ENCODE data around the gene ULK4. TPM values are rescaled to one million over a fixed set of nuclear protein-coding genes. Genes with fewer than 3 reads are reported as not detected.

ULK4 gene
- total and polyA plus RNA-seq, 10 donors = 2.0 to 33.3 (median 12.9) TPM

GRCh38 chr3:41345788-41346187 is 616.1 kb downstream of the ULK4 start:
- no peak for DNase-seq
- TF ChIP-seq POLR2A (IDR thresholded peaks at IDR 0.05) = no peak
- no peak for TF ChIP-seq CTCF (IDR thresholded peaks at IDR 0.05 in 8 of 11, conservative IDR thresholded peaks at IDR 0.05 in 3 of 11)
- no peak for TF ChIP-seq POLR2AphosphoS5 (IDR thresholded peaks at IDR 0.05)
- Histone ChIP-seq H3K27ac (no peak overlapping the region), H3K36me3 (no peaks in the 10 kb centered on the region), H3K27me3 (replicated peaks in 1 of 7) (no peaks in the 10 kb centered on the region), H3K9me3 (peaks cover 0 to 21% (median 15%) of the 10 kb centered on the region in 8 donors), H3K4me3 (no peak overlapping the region), H3K4me1 (no peaks in the 10 kb centered on the region)
- WGBS, 5 donors = 93 to 97% (median 96%) methylated on average over 5 of the region's 5 CpGs
- intact Hi-C loops (cut with DNase I; ENCODE audit: low total_unique reads) = no loop called here

GRCh38 chr3:41339758-41340157 is 622.1 kb downstream of the ULK4 start:
- Histone ChIP-seq H3K9me3 (peaks cover 0 to 14% (median 6%) of the 10 kb centered on the region in 8 donors), H3K4me1 (no peaks in the 10 kb centered on the region), H3K4me3 (no peak overlapping the region), H3K27me3 (replicated peaks in 1 of 7) (no peaks in the 10 kb centered on the region), H3K36me3 (no peaks in the 10 kb centered on the region), H3K27ac (no peak overlapping the region)
- TF ChIP-seq CTCF (IDR thresholded peaks at IDR 0.05 in 8 of 11, conservative IDR thresholded peaks at IDR 0.05 in 3 of 11) (no peak), POLR2A (IDR thresholded peaks at IDR 0.05) (no peak), POLR2AphosphoS5 (IDR thresholded peaks at IDR 0.05) (no peak)
- intact Hi-C loops (cut with DNase I; ENCODE audit: low total_unique reads) = no loop called here
- WGBS, 5 donors = 65 to 82% (median 74%) methylated on average over 1 of the region's 1 CpG
- DNase-seq = no peak

DNA sequence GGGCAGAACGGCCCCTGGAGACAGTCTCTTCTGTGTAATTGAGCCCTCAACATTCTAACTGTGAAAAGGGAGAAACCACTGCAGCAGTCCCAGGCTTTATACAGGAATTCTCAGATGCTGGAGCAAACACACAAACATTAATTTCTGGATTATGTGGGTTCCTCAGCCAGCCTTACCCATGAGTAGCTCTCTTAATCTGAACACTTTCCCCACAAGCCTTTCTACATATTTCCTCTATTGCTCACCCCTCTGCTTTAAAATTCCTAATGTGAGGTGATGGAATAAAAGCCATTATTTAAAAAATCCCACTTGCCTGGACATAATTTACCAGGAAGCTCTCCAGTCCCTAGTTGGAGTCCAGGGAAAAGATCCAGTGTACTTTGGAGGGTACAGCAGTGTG is 623.6 kb downstream of the ULK4 start:
- TF ChIP-seq POLR2AphosphoS5 (IDR thresholded peaks at IDR 0.05) = no peak
- TF ChIP-seq CTCF (IDR thresholded peaks at IDR 0.05 in 8 of 11, conservative IDR thresholded peaks at IDR 0.05 in 3 of 11) = no peak
- no peak for TF ChIP-seq POLR2A (IDR thresholded peaks at IDR 0.05)
- Histone ChIP-seq H3K36me3 (no peaks in the 10 kb centered on the region), H3K4me1 (no peaks in the 10 kb centered on the region), H3K27me3 (replicated peaks in 1 of 7) (no peaks in the 10 kb centered on the region), H3K4me3 (no peak overlapping the region), H3K9me3 (no peaks in the 10 kb centered on the region), H3K27ac (no peak overlapping the region)
- intact Hi-C loops (cut with DNase I; ENCODE audit: low total_unique reads) = no loop called here
- no peak for DNase-seq
- 76 to 100% (median 88%) methylated on average over 1 of the region's 1 CpG for WGBS, 5 donors

GRCh38 chr3:41334426-41334825 is 627.5 kb downstream of the ULK4 start:
- 77 to 86% (median 82%) methylated on average over 2 of the region's 2 CpGs for WGBS, 5 donors
- H3K27ac ChIP-seq = no peak overlapping the region
- no peak for DNase-seq
- H3K27me3 ChIP-seq (replicated peaks in 1 of 7) = no peaks in the 10 kb centered on the region
- H3K4me1 ChIP-seq = peaks cover 0 to 5% (median 1%) of the 10 kb centered on the region in 6 donors
- intact Hi-C loops (cut with DNase I; ENCODE audit: low total_unique reads) = no loop called here
- H3K4me3 ChIP-seq = no peak overlapping the region
- no peaks in the 10 kb centered on the region for H3K36me3 ChIP-seq
- TF ChIP-seq CTCF (IDR thresholded peaks at IDR 0.05 in 8 of 11, conservative IDR thresholded peaks at IDR 0.05 in 3 of 11) (no peak), POLR2AphosphoS5 (IDR thresholded peaks at IDR 0.05) (no peak), POLR2A (IDR thresholded peaks at IDR 0.05) (no peak)
- no peaks in the 10 kb centered on the region for H3K9me3 ChIP-seq

Measured in spleen (tissue), 11 donors.